T-cell (primary cell): ENCODE results near the gene SERPINA9. TPM values are rescaled to one million over a fixed set of nuclear protein-coding genes. Genes with fewer than 3 reads are reported as not detected.
A peak's percentile ranks its signal among the peaks of the same experiment; 100 is the strongest.

Experiments used
- ATAC-seq, 4 experiments: fragments of 200-7000 bp in 3 of 4; fragments of 150-1000 bp in 1 of 4; cut with Tn5 transposase; replicated peaks in 1 of 4; 1 replicate in 3 of 4; 2 replicates in 1 of 4; pipeline ENCODE4 v1.10.0; 2021; ENCODE audit warnings: moderate library complexity in 3 of 4, mild to moderate bottlenecking in 2 of 4, moderate number of reproducible peaks in 1 of 4
- CTCF ChIA-PET, 2 donors: fragments of 300-600 bp; sonication (Branson Sonifier 250); formaldehyde crosslinking; loops; one replicate each; lab custom pipeline; 2022; ENCODE audit warnings: antibody characterized with exemption in 2 of 2; lab: Charles Lee
- POLR2A ChIA-PET, 2 donors: fragments of 300-600 bp; sonication (Branson Sonifier 250); formaldehyde crosslinking; loops; one replicate each; lab custom pipeline; 2022; ENCODE audit warnings: antibody characterized with exemption in 2 of 2; lab: Charles Lee
- DNase-seq, 35 experiments: peaks; one replicate each; pipeline versions ENCODE4 v3.0.0 to v3.0.0-alpha.2; 2013 to 2023
- H3K27ac ChIP-seq: one replicate; pipeline ENCODE4 v1.5.1; 2013; ENCODE audit warnings: low read length
- H3K27me3 ChIP-seq, 2 experiments: replicated peaks in 1 of 2; 1 replicate in 1 of 2; 2 replicates in 1 of 2; pipeline versions ENCODE4 v1.6.1 to v1.7.0; 2013; ENCODE audit warnings: low read length in 1 of 2, mixed read lengths in 1 of 2; ENCODE audit not compliant: control insufficient read depth in 2 of 2, insufficient read depth in 2 of 2; ENCODE audit errors: extremely low read depth in 1 of 2
- H3K36me3 ChIP-seq, 2 donors: 1 replicate in 1 of 2; 2 replicates in 1 of 2; pipeline versions ENCODE4 v1.6.1 to v1.7.0; 2013; ENCODE audit warnings: low read length in 1 of 2; ENCODE audit not compliant: control insufficient read depth in 2 of 2, insufficient read depth in 1 of 2; ENCODE audit errors: extremely low read depth in 1 of 2
- H3K4me1 ChIP-seq, 2 experiments: 1 replicate in 1 of 2; 2 replicates in 1 of 2; pipeline versions ENCODE4 v1.6.1 to v1.7.0; 2013; ENCODE audit warnings: low read length in 2 of 2, mixed read lengths in 1 of 2; ENCODE audit not compliant: insufficient read depth in 2 of 2, control insufficient read depth in 1 of 2; ENCODE audit errors: extremely low read depth in 1 of 2
- H3K4me3 ChIP-seq, 2 donors: 1 replicate in 1 of 2; 2 replicates in 1 of 2; pipeline versions ENCODE4 v1.5.1 to v1.7.0; 2013; ENCODE audit warnings: mild to moderate bottlenecking in 2 of 2, low read length in 1 of 2, moderate library complexity in 1 of 2; ENCODE audit not compliant: control insufficient read depth in 1 of 2; ENCODE audit errors: extremely low read depth in 1 of 2
- H3K9me3 ChIP-seq: 2 replicates; pipeline ENCODE4 v1.7.0; 2013
- H3K27ac Mint-ChIP-seq, 2 donors: one replicate each; pipeline ENCODE4 v1.8.0; 2020 to 2021; ENCODE audit warnings: mild to moderate bottlenecking in 2 of 2, mixed read lengths in 2 of 2
- H3K27me3 Mint-ChIP-seq, 2 donors: one replicate each; pipeline ENCODE4 v1.8.0; 2021 to 2022; ENCODE audit warnings: mixed read lengths in 2 of 2
- H3K36me3 Mint-ChIP-seq: one replicate; pipeline ENCODE4 v1.8.0; 2021; ENCODE audit warnings: mixed read lengths
- H3K4me1 Mint-ChIP-seq, 3 donors: one replicate each; pipeline ENCODE4 v1.8.0; 2020 to 2022; ENCODE audit warnings: mixed read lengths in 3 of 3, mild to moderate bottlenecking in 1 of 3
- H3K4me3 Mint-ChIP-seq, 3 donors: one replicate each; pipeline ENCODE4 v1.8.0; 2020 to 2022; ENCODE audit warnings: mild to moderate bottlenecking in 3 of 3, mixed read lengths in 3 of 3, moderate library complexity in 3 of 3
- H3K9me3 Mint-ChIP-seq, 3 donors: one replicate each; pipeline ENCODE4 v1.8.0; 2020 to 2022; ENCODE audit warnings: mixed read lengths in 3 of 3
- WGBS: methylation state at CpG from one replicate; pipeline ENCODE4 v1.1.5; 2013; ENCODE audit warnings: missing lambda C conversion rate; ENCODE audit not compliant: insufficient coverage; 5-methylcytosine and 5-hydroxymethylcytosine counted together
- total RNA-seq, 35 experiments: library from RNA in 6 of 35; stranded (reverse) in 6 of 35; fragments of 120-200 nt in 1 of 35; gene quantifications; one replicate each; pipeline versions ENCODE4 v1.2.1 to v1.2.4 and lab custom pipeline; 2013 to 2026

SERPINA9 gene
- total RNA-seq, 5 donors from 2014 or later (not counting 1 experiment from before 2014, with no cell fraction given): not detected

DNA sequence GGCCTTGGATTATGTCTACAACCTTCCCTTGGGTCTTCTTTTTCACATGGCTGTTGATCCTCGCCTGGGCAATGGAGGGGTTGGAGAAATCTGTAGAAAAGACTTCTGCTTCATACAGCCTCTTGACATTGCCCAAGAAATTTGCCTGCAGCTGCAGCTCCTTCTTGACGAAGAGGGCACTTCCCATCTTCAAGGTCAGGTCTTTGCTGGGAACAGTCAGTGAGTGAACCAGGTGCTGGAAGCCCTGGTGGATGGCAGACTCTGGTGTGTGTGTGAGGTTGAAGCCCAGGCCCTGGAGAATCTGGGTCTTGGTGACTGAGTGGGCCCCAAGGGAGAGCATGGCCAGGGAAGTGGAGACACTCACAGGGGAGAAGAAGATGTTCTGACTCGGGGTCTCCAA lies 6.7 kb downstream of the SERPINA9 start:
- POLR2A ChIA-PET: no interaction called here

GRCh38 chr14:94467728-94468520 lies 8.1 kb downstream of the SERPINA9 start:
- Histone ChIP-seq H3K27ac (no peak overlapping the region), H3K27me3 (peaks cover 0 to 6% of the 10 kb centered on the region in 2 experiments), H3K9me3 (no peaks in the 10 kb centered on the region), H3K4me3 (no peak overlapping the region), H3K36me3 (no peaks in the 10 kb centered on the region), H3K4me1 (no peaks in the 10 kb centered on the region)
- no peak for DNase-seq
- Mint-ChIP-seq H3K4me3 (no peak overlapping the region), H3K36me3 (no peaks in the 10 kb centered on the region), H3K4me1 (no peaks in the 10 kb centered on the region), H3K27ac (no peak overlapping the region), H3K27me3 (peaks cover 17 to 21% of the 10 kb centered on the region in 2 donors), H3K9me3 (peaks cover 8 to 15% (median 8%) of the 10 kb centered on the region in 3 donors)
- CTCF ChIA-PET: no interaction called here
- no peak for ATAC-seq
- POLR2A ChIA-PET: no interaction called here
- 82% methylated on average over 3 of the region's 4 CpGs for WGBS

More for the DNA sequence above, 6.7 kb downstream of the SERPINA9 start:
- peaks cover 0 to 13% of the 10 kb centered on the region in 2 experiments for H3K27me3 ChIP-seq
- DNase-seq (no peak), ATAC-seq (no peak)
- peaks cover 17 to 23% of the 10 kb centered on the region in 2 donors for H3K27me3 Mint-ChIP-seq
- no peaks in the 10 kb centered on the region for H3K4me1 ChIP-seq
- H3K27ac ChIP-seq: no peak overlapping the region
- WGBS: 90% methylated on average over 2 of the region's 3 CpGs
- no peaks in the 10 kb centered on the region for H3K36me3 ChIP-seq
- no peak overlapping the region for H3K27ac Mint-ChIP-seq
- CTCF ChIA-PET: no interaction called here
- no peaks in the 10 kb centered on the region for H3K4me1 Mint-ChIP-seq
- no peak overlapping the region for H3K4me3 ChIP-seq
- H3K9me3 ChIP-seq: no peaks in the 10 kb centered on the region
- no peak overlapping the region for H3K4me3 Mint-ChIP-seq
- H3K9me3 Mint-ChIP-seq: peaks cover 8 to 15% (median 8%) of the 10 kb centered on the region in 3 donors
- no peaks in the 10 kb centered on the region for H3K36me3 Mint-ChIP-seq

DNA sequence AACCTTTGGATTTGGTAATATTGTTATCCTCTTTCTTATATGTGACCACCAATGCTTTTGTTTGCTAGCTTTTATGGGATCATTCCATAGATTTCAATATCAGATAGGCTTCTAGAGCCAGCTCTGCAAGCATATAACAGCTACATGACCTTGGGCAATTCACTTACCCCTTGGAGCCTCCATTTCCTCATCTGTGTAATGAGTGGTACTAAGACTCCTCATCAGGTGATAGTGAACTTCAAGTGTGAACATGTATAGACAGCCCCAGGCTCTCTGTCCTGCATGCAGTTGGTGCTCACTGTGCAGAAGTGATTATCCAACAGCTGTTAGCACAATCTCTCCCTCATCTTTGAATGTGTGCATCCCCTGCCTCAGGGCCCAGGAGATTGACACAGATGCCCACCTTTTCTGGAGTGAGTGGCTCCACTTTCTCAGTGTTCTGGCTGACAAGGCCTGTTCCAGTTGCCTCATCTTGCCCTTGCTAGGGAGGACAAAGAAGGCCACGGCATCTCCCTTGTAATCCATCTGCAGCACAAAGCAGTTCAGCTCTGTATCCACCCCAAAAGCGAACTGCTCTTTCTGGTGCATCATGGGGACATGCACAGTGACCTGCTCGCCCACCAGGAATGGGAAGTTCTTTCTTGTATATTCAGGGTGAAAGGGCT lies 9.2 kb downstream of the SERPINA9 start:
- Histone ChIP-seq H3K27me3 (peaks cover 0 to 8% of the 10 kb centered on the region in 2 experiments), H3K9me3 (no peaks in the 10 kb centered on the region), H3K36me3 (no peaks in the 10 kb centered on the region), H3K4me1 (no peaks in the 10 kb centered on the region), H3K27ac (no peak overlapping the region), H3K4me3 (no peak overlapping the region)
- H3K9me3 Mint-ChIP-seq: peaks cover 8 to 15% (median 8%) of the 10 kb centered on the region in 3 donors
- ChIA-PET POLR2A (no interaction called here), CTCF (no interaction called here)
- ATAC-seq (no peak), DNase-seq (no peak)
- peaks cover 12% of the 10 kb centered on the region in 2 donors for H3K27me3 Mint-ChIP-seq
- H3K4me3 Mint-ChIP-seq: no peak overlapping the region
- H3K4me1 Mint-ChIP-seq: no peaks in the 10 kb centered on the region
- no peak overlapping the region for H3K27ac Mint-ChIP-seq
- no peaks in the 10 kb centered on the region for H3K36me3 Mint-ChIP-seq
- WGBS: no CpG with 5 or more reads among the region's 3 CpGs

- no peak overlapping the region for H3K27ac Mint-ChIP-seq
- ATAC-seq (no peak), DNase-seq (no peak)
- H3K36me3 ChIP-seq: no peaks in the 10 kb centered on the region
- H3K27ac ChIP-seq: no peak overlapping the region
- WGBS: 75% methylated on average over 3 of the region's 5 CpGs
- peaks cover 0 to 10% of the 10 kb centered on the region in 2 experiments for H3K27me3 ChIP-seq
- POLR2A ChIA-PET: no interaction called here
- peaks cover 8 to 15% (median 8%) of the 10 kb centered on the region in 3 donors for H3K9me3 Mint-ChIP-seq
- H3K4me3 ChIP-seq: peak overlapping the region in 1 of 2 donors; percentile 11
- CTCF ChIA-PET: no interaction called here
- peaks cover 18% of the 10 kb centered on the region in 2 donors for H3K27me3 Mint-ChIP-seq
- no peak overlapping the region for H3K4me3 Mint-ChIP-seq
- no peaks in the 10 kb centered on the region for H3K9me3 ChIP-seq
- H3K4me1 Mint-ChIP-seq: no peaks in the 10 kb centered on the region
- H3K4me1 ChIP-seq: no peaks in the 10 kb centered on the region
- H3K36me3 Mint-ChIP-seq: no peaks in the 10 kb centered on the region
These were observed 11.0 kb downstream of the SERPINA9 start for GRCh38 chr14:94465042-94465441.

DNA sequence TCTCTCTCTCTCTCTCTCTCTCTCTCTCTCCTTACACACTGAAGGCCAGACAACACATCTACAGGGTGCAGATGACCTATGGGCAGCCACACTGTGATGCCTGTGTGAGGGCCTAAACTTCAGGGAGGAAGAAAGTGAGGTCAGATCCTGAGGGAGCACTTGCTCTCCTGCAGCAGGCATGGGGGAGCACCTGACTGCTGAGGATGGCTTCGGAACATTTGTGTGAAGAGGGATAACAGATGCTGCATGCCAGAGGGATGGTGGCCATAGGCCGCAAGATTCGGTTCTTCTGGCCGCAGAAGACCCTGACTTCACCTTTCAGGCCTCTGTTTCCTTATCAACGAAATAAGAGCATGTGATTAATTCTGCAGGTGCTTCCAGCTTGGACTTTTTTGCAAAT lies 11.7 kb downstream of the SERPINA9 start:
- no peak for ATAC-seq

DNA sequence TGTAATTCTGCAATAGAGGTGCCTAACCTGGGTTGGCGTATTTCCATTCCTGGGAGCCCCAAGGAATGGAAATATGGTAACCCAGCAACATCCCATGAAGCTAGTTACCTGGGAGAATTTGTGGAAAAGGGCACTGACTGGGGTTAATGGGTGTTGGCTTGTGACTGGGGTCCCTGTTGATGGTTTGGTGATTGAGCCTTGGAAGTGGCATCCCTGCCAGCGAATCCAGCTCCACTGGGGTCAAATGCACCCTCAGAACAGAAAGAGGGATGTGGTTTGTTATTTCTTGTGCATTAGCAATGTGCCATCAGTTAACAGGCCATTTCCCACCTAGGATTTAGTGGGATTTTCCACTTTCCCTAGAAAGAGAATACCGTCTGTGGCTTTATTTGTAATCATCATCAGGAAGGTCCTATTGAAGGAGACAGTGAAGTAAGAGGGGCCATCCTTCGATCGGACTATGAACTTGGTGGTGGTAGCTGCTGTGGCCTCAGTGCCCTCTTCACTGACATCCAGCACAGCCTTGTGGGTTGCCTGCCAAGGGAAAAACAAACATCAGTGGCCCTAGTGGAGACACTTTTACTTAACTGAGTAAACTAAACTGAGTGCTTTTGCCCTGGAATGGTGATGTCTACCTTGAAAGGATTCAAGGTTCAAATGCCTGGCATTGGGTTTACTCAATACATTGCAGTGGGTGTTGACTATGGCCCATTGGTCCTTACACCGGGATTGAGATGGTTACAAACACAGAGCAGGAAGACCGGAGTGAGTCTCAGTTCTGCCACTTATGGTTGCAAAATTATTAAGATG lies 13.0 kb downstream of the SERPINA9 start:
- Histone ChIP-seq H3K4me3 (no peak overlapping the region), H3K4me1 (no peaks in the 10 kb centered on the region), H3K27me3 (peaks cover 0 to 16% of the 10 kb centered on the region in 2 experiments), H3K9me3 (no peaks in the 10 kb centered on the region), H3K27ac (no peak overlapping the region), H3K36me3 (no peaks in the 10 kb centered on the region)
- WGBS: 83% methylated on average over 6 of the region's 7 CpGs
- H3K4me1 Mint-ChIP-seq: no peaks in the 10 kb centered on the region
- no peaks in the 10 kb centered on the region for H3K36me3 Mint-ChIP-seq
- peaks cover 21 to 22% of the 10 kb centered on the region in 2 donors for H3K27me3 Mint-ChIP-seq
- CTCF ChIA-PET: no interaction called here
- H3K4me3 Mint-ChIP-seq: no peak overlapping the region
- ATAC-seq (no peak), DNase-seq (no peak)
- H3K9me3 Mint-ChIP-seq: peaks cover 8 to 12% (median 8%) of the 10 kb centered on the region in 3 donors
- POLR2A ChIA-PET: no interaction called here
- H3K27ac Mint-ChIP-seq: no peak overlapping the region

More for the DNA sequence above, 11.7 kb downstream of the SERPINA9 start:
- H3K27me3 ChIP-seq: peaks cover 0 to 10% of the 10 kb centered on the region in 2 experiments
- Mint-ChIP-seq H3K4me3 (no peak overlapping the region), H3K9me3 (peaks cover 8 to 15% (median 8%) of the 10 kb centered on the region in 3 donors), H3K36me3 (no peaks in the 10 kb centered on the region), H3K27me3 (peaks cover 20% of the 10 kb centered on the region in 2 donors), H3K27ac (no peak overlapping the region), H3K4me1 (no peaks in the 10 kb centered on the region)
- H3K9me3 ChIP-seq: no peaks in the 10 kb centered on the region
- no peaks in the 10 kb centered on the region for H3K4me1 ChIP-seq
- H3K4me3 ChIP-seq: no peak overlapping the region
- WGBS: 88% methylated on average over 4 of the region's 5 CpGs
- DNase-seq: no peak
- no peaks in the 10 kb centered on the region for H3K36me3 ChIP-seq
- CTCF ChIA-PET: no interaction called here
- no peak overlapping the region for H3K27ac ChIP-seq
- POLR2A ChIA-PET: no interaction called here
